ENCODE data around the gene SOAT2. TPM values are rescaled to one million over a fixed set of nuclear protein-coding genes. Genes with fewer than 3 reads are reported as not detected.

The SOAT2 gene, protein sequence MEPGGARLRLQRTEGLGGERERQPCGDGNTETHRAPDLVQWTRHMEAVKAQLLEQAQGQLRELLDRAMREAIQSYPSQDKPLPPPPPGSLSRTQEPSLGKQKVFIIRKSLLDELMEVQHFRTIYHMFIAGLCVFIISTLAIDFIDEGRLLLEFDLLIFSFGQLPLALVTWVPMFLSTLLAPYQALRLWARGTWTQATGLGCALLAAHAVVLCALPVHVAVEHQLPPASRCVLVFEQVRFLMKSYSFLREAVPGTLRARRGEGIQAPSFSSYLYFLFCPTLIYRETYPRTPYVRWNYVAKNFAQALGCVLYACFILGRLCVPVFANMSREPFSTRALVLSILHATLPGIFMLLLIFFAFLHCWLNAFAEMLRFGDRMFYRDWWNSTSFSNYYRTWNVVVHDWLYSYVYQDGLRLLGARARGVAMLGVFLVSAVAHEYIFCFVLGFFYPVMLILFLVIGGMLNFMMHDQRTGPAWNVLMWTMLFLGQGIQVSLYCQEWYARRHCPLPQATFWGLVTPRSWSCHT
- total RNA-seq, result under 1 TPM in 1 of 2 donors, not detected in 1; 0.12 TPM

DNA sequence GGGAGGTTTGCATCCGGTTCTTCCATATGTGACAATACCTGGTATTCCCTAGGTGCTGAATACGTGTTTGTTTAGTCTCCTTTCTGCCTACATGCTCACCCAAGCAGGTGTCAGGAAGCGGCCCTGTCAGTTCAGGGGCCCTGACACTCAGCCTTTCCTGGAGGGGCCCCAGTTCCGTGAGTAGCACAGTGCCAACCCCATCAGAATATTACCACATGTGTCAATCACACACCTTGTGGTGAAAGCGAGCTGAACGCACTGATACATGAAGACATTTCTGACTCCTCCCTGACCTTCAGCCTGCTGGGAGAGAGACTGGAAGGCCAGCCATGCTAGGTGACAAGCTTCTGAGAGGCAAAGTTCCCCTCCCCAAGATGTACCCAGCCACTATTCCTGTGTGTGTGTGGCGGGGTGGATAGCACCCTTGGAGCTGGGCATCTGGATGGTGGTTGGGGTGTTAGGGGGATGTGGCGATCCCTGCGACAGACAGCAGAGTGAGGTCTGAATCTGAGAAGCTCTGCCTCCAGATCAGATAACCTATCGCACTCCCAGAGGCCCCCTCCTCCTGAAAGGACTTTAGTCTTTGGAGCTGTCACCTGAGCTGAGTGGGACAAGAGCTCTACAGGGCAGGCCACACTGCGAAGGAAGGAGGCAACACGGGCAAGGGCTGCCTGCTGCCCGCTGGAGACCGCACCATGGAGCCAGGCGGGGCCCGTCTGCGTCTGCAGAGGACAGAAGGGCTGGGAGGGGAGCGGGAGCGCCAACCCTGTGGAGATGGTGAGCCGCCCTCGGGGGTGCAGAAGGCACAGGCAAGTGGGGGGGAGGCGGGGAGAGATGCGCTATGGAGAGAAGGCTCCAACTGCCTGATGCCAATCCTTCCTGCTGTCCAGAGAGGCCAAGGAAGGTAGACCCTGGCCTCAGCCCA, at the start of gene SOAT2:
TSS of gene SOAT2 (plus strand) at position 604 of the 925 bp plus-strand sequence. CDS start at position 696, 92 bp downstream.
- no peak within 1 kb of the TSS for H3K27ac ChIP-seq
- no peak within 1 kb of the TSS for H3K4me3 ChIP-seq
- no peaks in the 10 kb centered on the region for H3K9me3 ChIP-seq
- TF ChIP-seq, protein P1, sequence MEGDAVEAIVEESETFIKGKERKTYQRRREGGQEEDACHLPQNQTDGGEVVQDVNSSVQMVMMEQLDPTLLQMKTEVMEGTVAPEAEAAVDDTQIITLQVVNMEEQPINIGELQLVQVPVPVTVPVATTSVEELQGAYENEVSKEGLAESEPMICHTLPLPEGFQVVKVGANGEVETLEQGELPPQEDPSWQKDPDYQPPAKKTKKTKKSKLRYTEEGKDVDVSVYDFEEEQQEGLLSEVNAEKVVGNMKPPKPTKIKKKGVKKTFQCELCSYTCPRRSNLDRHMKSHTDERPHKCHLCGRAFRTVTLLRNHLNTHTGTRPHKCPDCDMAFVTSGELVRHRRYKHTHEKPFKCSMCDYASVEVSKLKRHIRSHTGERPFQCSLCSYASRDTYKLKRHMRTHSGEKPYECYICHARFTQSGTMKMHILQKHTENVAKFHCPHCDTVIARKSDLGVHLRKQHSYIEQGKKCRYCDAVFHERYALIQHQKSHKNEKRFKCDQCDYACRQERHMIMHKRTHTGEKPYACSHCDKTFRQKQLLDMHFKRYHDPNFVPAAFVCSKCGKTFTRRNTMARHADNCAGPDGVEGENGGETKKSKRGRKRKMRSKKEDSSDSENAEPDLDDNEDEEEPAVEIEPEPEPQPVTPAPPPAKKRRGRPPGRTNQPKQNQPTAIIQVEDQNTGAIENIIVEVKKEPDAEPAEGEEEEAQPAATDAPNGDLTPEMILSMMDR (IDR thresholded peaks at IDR 0.05), result no peak
- no peak within 1 kb of the TSS for H3K9ac ChIP-seq (ENCODE audit: low read depth in 2 of 2, low read length in 2 of 2)
- intact Hi-C loops (cut with DNase I), result no loop called here
- no peaks in the 10 kb centered on the region for H3K36me3 ChIP-seq
- no peaks in the 10 kb centered on the region for H3K27me3 ChIP-seq
- DNase-seq, result peak; percentile 19
- H3K4me1 ChIP-seq, result peaks cover 6% of the 10 kb centered on the region

DNA sequence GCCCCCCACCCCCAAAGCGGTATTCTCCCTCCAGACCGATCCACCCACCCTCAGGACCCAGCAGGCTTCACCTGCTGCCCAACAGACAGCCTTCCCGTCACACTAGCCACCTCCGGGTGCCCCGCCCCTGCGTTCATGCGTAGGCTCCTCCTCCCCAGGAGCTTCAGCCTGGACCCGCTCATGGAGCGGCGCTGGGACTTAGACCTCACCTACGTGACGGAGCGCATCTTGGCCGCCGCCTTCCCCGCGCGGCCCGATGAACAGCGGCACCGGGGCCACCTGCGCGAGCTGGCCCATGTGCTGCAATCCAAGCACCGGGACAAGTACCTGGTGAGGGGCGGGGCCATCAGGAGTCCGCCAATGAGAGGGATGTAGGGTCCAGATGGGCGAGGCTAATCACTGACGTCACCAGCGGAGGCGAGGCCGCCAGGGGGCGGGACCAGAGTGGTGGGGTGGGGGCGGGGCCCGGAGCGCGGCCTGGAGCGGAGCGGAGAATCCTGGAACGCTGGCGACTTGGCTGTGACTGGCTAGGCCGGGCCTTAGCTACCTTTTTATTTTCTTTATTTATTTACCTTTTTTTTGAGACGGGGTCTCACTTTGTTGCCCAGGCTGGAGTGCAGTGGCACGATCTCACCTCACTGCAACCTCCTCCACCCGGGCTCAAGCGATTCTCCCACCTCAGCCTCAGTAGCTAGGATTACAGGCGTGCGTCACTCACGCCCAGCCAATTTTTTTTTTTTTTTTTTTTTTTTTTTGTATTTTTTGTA, 49.0 kb upstream of the SOAT2 start:
- intact Hi-C loops (cut with DNase I), result no loop called here
- DNase-seq, result peak; percentile 98
- Histone ChIP-seq H3K27ac (peak overlapping the region; percentile 97), H3K9me3 (no peaks in the 10 kb centered on the region), H3K36me3 (no peaks in the 10 kb centered on the region), H3K4me3 (peak overlapping the region; percentile 58), H3K27me3 (no peaks in the 10 kb centered on the region), H3K9ac (ENCODE audit: low read depth in 2 of 2, low read length in 2 of 2) (peak overlapping the region; percentile 64 to 91), H3K4me1 (peaks cover 24% of the 10 kb centered on the region)
- TF ChIP-seq, protein P1 (IDR thresholded peaks at IDR 0.05), result no peak

DNA sequence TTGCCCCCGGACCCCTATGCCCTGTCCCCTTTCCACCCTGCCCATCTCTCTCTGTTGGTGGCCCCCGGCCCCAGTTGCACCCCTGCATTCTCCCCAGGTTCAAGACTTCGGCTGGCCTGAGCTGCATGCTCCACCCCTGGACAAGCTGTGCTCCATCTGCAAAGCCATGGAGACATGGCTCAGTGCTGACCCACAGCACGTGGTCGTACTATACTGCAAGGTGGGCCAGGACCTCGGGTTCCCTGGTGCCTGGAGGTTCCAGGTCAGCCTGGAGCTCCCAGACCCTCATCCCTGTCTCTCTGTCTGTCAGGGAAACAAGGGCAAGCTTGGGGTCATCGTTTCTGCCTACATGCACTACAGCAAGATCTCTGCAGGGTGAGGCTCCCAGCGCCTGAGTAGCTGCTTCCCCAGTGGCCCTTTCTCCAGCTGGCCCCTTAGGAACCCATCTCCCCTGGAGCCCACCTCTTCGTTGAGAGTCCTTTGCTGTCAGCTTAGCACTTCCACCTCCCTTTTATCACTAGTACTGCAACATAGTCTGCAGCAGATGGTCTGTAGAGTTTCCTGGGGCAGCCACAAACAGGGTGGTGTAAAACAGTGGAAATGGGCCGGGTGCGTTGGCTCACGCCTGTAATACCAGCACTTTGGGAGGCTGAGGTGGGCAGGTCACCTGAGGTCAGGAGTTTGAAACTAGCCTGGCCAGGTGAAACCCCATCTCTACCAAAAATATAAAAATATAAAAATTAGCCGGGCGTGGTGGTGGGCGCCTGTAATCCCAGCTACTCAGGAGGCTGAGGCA, 47.6 kb upstream of the SOAT2 start:
- H3K27ac ChIP-seq, result no peak overlapping the region
- H3K4me1 ChIP-seq, result peaks cover 24% of the 10 kb centered on the region
- H3K9ac ChIP-seq (ENCODE audit: low read depth in 2 of 2, low read length in 2 of 2), result no peak overlapping the region

DNA sequence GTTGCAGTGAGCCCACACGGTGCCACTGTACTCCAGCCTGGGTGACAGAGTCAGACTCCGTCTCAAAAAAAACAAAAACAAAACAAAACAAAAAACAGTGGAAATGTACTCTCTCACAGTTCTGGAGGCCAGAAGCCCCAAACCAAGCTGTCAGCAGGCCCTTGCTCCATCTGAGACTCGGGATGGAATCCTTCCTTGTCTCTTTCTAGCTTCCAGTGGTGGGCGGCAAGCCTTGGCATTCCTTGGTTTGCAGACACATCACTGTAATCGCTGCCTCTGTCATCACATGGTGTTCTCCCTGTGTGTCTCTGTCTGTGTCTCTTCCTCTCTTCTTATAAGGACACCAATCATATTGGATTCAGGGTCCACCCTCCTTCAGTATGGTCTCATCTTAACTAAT, 47.0 kb upstream of the SOAT2 start:
- peaks cover 30% of the 10 kb centered on the region for H3K4me1 ChIP-seq
- intact Hi-C loops (cut with DNase I), result no loop called here
- H3K36me3 ChIP-seq, result no peaks in the 10 kb centered on the region
- TF ChIP-seq, protein P1 (IDR thresholded peaks at IDR 0.05), result no peak
- H3K9me3 ChIP-seq, result no peaks in the 10 kb centered on the region
- DNase-seq, result no peak
- H3K9ac ChIP-seq (ENCODE audit: low read depth in 2 of 2, low read length in 2 of 2), result no peak overlapping the region
- no peaks in the 10 kb centered on the region for H3K27me3 ChIP-seq
- no peak overlapping the region for H3K27ac ChIP-seq
- H3K4me3 ChIP-seq, result no peak overlapping the region

More for the DNA sequence above, 47.6 kb upstream of the SOAT2 start:
- TF ChIP-seq, protein P1 (IDR thresholded peaks at IDR 0.05), result no peak
- no peaks in the 10 kb centered on the region for H3K27me3 ChIP-seq
- no peak for DNase-seq
- H3K4me3 ChIP-seq, result no peak overlapping the region
- no peaks in the 10 kb centered on the region for H3K9me3 ChIP-seq
- no peaks in the 10 kb centered on the region for H3K36me3 ChIP-seq
- intact Hi-C loops (cut with DNase I), result no loop called here
